ENCODE data around the gene LAMP5. TPM values are rescaled to one million over a fixed set of nuclear protein-coding genes. Genes with fewer than 3 reads are reported as not detected.

Gene LAMP5
- total RNA-seq, 1 experiment from 2014 or later = not detected

GRCh38 chr20:9496155-9496554, 18.2 kb upstream of the LAMP5 start:
- no peak for DNase-seq (ENCODE audit: low read depth)
- in situ Hi-C loops (cut with HindIII; ENCODE audit: low pct_unique_long_range_greater_than_20kb, low sequenced_read_pairs) = no loop called here

GRCh38 chr20:9498322-9498721, 16.1 kb upstream of the LAMP5 start:
- no peak for DNase-seq (ENCODE audit: low read depth)
- in situ Hi-C loops (cut with HindIII; ENCODE audit: low pct_unique_long_range_greater_than_20kb, low sequenced_read_pairs) = no loop called here

DNA sequence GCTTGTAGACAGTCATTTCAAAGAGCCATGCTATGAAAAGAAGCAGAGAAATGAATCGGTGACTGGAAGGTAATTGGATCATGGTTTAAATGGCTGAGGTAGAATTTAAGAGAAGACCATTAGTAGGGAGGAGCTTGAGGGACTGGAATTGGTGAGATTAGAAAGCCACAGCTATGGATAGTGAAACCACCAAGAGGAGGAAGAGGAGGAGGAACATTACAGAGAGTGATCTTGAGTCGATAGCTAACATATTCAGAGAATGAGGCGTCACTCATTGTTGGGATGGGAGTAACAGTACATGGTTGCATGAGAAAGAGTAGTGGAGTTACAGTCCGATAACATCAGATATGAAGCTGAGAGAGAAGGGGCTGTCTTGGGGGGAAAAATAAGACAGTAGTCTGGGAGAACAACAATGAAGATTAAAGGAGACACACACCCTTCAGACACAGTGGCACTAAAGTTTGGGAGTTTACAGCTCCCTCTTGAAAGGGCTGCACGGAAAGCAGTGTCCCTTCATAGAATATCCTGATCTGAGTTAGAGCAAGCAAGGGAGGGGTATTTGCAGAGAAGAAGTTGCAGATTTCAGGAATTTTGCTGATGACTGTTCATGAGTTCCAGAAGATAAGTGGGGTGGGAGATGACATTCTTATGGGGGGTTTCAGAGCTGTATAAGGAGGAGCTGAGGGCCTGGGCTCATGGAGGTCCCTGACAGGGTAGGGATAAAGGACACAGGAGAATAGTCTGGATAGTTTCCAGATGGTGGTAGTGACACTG, 15.1 kb upstream of the LAMP5 start:
- in situ Hi-C loops (cut with HindIII; ENCODE audit: low pct_unique_long_range_greater_than_20kb, low sequenced_read_pairs) = no loop called here
- no peak for DNase-seq (ENCODE audit: low read depth)

DNA sequence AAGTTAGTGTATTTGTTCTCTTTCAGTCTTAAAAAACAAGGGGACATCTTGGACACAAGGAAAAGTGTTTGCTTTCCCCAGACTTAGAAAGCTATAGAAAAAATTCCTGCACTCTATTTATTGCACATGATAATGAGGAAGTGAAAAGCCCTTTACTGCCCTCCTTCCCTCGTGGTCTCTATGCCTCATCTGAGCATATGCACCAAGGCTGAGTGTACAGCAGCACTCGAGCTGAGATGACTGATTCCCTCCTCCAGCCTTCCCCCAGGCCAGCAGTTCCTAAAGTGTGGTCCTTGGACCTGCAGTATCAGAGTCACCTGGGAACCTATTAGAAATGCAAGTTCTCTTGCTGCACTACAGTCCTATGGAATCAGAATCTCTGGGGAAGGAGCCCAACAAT, 14.3 kb upstream of the LAMP5 start:
- in situ Hi-C loops (cut with HindIII; ENCODE audit: low pct_unique_long_range_greater_than_20kb, low sequenced_read_pairs) = no loop called here
- no peak for DNase-seq (ENCODE audit: low read depth)

DNA sequence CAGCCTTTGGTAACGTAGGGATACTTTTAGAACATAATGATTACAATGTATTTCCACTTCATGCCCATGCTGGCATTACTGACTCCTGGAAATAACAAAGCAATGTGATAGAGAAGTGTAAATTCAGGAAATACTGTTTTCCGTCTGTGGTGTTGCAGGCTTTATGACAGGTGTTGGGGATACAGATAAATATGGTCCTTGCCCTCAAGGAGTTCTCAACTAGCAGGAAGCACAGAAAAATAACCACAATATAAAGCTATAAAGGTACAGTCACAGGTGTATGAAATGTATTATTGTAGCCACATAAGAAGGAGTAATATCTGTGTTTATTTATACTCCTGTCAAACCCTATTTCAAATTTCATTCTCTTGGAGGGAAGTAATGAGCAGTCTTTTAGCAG, 12.9 kb upstream of the LAMP5 start:
- no peak for DNase-seq (ENCODE audit: low read depth)
- in situ Hi-C loops (cut with HindIII; ENCODE audit: low pct_unique_long_range_greater_than_20kb, low sequenced_read_pairs) = no loop called here

DNA sequence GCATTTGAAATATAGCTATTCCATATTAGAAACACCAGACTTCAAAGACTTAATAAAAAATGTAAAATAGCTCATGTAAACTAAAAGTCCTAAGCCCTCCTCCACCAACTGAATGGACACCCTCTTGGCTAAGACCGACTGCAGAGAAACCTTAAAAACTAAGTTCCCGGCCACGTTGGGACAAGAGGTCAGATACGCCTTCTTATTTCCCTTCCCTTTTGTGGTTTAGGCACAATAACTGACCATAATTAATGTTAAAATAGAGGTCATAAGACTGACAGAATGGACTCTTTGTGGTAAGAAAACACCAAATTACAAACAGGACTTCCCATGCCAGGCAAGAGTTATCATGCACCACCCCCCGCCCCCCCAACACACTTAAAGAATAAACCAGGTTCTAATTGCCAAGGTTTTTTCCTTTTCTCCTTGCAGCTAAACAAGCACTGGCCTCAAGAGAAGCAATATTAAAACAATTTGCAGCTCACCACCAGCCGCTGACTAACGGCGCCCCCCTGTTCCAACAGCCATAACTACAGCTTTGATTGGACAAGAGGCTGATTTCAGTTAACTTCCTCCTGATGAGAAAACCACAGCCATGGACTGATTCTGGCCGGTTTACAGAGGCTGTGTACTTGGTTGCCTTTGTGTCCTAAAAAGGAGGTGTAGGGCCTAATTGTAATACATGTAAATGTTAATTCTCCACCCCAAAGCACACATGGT, 10.7 kb upstream of the LAMP5 start:
- no peak for DNase-seq (ENCODE audit: low read depth)
- in situ Hi-C loops (cut with HindIII; ENCODE audit: low pct_unique_long_range_greater_than_20kb, low sequenced_read_pairs) = no loop called here

DNA sequence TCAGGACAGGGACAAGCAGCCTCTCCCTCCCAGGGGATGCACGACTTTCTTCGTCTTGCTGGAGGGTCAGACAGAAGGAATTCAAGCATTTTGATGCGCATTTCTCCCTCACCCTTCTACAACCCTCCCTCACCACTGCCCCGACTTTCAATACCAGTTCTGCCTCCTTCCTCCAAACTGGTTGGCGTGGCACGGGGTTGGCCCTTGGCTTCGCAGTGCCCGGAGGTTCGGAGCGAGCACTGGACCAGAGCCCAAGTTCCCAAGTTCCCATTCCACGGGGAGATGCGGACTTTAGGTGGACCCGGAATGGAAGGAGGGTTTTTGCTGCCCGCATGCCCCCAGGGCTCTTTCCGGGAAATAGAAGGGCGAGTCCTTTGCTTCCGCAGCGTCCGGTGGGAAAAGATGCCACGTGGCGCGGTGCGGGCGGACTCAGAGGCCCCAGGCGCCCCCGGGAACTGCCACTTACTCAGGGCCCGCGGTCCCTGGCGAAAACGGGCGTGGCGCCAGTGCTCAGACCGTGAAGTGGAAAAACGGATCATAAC, 8.0 kb upstream of the LAMP5 start:
- in situ Hi-C loops (cut with HindIII; ENCODE audit: low pct_unique_long_range_greater_than_20kb, low sequenced_read_pairs) = no loop called here

GRCh38 chr20:9506964-9507369, 7.4 kb upstream of the LAMP5 start:
- no peak for DNase-seq (ENCODE audit: low read depth)
- in situ Hi-C loops (cut with HindIII; ENCODE audit: low pct_unique_long_range_greater_than_20kb, low sequenced_read_pairs) = no loop called here

More for the DNA sequence above, 8.0 kb upstream of the LAMP5 start:
- no peak for DNase-seq (ENCODE audit: low read depth)

DNA sequence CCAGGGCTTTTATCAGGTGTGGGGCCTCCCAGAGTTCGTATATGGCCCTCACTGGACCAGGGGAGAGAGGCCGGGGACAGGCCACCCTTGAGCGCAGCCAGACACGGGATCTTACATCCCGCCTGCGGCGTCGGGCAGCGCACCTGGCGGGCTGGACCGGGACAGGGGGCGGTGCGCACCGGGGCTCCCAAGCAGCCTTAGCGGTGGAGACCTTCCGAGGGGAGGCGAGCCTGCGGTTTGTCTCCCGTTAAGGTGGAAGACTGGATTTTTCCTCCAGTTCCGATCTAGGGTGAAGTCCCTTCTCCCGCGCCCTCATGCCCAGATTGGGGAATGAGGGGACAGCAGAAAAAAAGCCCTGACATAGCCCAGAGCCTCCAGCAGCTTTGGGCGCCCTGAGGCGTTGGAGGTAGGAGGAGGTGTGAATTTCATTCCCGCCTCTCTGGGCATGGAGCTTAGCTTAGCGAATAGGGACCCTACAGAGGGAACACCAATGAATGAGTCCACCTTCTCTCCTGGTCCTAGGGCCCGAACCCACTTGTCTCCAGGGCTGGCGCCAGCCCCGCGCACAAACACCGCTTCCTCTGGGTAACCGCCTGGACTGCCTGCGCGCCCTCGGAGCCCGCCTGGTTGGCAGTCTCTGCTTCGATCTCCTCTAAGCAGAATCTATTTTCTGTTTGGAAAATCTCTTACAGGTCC, 6.7 kb upstream of the LAMP5 start:
- in situ Hi-C loops (cut with HindIII; ENCODE audit: low pct_unique_long_range_greater_than_20kb, low sequenced_read_pairs) = no loop called here
- DNase-seq (ENCODE audit: low read depth) = no peak

DNA sequence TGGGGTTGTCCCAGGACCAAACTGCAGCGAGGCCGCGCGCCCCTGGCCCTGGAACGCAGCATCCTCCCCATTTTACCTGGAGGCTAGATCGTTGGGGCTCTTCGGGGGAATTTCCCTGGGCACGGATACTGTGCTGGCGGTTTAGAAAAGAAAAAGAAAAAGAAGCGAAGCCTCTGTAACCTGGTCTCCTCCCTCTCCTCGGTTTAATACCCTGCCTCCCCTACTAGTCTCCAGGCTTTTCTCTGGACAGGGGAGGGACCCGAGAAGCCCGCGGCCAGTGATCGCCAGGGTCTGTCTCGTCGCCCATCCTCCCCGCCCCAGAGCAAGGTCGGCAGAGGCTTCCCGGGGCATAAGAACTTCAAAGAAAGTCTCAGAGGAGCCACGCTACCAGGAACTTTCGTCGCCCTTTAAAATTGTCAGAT, 6.1 kb upstream of the LAMP5 start:
- DNase-seq (ENCODE audit: low read depth) = no peak
- in situ Hi-C loops (cut with HindIII; ENCODE audit: low pct_unique_long_range_greater_than_20kb, low sequenced_read_pairs) = no loop called here

DNA sequence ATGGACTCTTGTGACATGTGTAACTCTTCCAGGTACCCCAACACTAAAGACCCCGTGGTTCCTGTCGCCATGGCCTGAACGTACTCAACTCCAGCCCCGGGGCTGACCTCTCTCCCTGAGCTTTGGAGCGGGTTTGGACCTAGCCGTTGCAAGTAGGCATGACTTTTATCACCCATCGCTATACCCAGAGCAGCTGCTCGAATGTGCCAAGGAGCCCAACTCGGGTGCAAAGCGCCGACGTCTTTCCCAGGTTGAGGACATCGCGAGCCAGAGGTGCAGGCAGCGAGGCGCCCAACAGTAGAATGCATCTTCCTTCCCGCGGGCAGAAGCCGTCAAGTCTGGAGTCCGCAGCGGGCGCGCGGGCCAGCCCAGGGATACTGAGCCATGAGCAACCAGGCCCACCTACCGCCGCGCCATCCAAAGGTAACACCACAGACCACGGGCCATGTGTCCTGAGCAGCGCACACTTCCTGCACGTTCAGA, 5.7 kb upstream of the LAMP5 start:
- no peak for DNase-seq (ENCODE audit: low read depth)
- in situ Hi-C loops (cut with HindIII; ENCODE audit: low pct_unique_long_range_greater_than_20kb, low sequenced_read_pairs) = no loop called here

- DNase-seq (ENCODE audit: low read depth) = no peak
- in situ Hi-C loops (cut with HindIII; ENCODE audit: low pct_unique_long_range_greater_than_20kb, low sequenced_read_pairs) = no loop called here
Measured at GRCh38 chr20:9509246-9509645, 5.1 kb upstream of the LAMP5 start.

- in situ Hi-C loops (cut with HindIII; ENCODE audit: low pct_unique_long_range_greater_than_20kb, low sequenced_read_pairs) = no loop called here
Measured at GRCh38 chr20:9510911-9511310, 3.5 kb upstream of the LAMP5 start.

GRCh38 chr20:9514072-9514460, 324 bp upstream of the LAMP5 start:
- in situ Hi-C loops (cut with HindIII; ENCODE audit: low pct_unique_long_range_greater_than_20kb, low sequenced_read_pairs) = no loop called here
- no peak for DNase-seq (ENCODE audit: low read depth)

More at GRCh38 chr20:9510911-9511310, 3.5 kb upstream of the LAMP5 start:
- no peak for DNase-seq (ENCODE audit: low read depth)

GRCh38 chr20:9515214-9515585, 810 bp downstream of the LAMP5 start:
- DNase-seq (ENCODE audit: low read depth) = no peak
- in situ Hi-C loops (cut with HindIII; ENCODE audit: low pct_unique_long_range_greater_than_20kb, low sequenced_read_pairs) = no loop called here

DNA sequence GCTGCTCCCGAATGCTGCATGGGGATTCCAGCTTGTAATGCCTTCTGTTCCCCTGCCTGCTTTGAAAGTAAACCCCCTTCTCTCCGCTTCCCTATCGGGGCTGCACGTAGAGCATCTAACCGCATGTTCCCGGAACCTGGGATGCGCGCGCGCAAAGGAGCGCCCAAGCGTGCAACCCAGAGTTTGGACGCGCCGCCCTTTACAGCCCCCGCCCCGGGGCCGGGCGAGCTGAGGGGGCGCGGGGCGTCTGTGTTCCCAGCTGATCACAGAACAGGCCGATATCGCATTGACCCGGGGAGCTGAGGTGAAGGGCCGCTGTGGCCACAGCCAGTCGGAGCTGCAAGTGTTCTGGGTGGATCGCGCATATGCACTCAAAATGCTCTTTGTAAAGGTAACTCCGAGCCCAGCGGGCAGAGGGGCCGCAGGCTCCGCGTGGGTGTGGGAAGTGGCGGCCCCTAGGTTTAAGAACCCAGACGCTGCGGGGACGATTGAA, 1.4 kb downstream of the LAMP5 start:
- in situ Hi-C loops (cut with HindIII; ENCODE audit: low pct_unique_long_range_greater_than_20kb, low sequenced_read_pairs) = no loop called here
- DNase-seq (ENCODE audit: low read depth) = no peak

DNA sequence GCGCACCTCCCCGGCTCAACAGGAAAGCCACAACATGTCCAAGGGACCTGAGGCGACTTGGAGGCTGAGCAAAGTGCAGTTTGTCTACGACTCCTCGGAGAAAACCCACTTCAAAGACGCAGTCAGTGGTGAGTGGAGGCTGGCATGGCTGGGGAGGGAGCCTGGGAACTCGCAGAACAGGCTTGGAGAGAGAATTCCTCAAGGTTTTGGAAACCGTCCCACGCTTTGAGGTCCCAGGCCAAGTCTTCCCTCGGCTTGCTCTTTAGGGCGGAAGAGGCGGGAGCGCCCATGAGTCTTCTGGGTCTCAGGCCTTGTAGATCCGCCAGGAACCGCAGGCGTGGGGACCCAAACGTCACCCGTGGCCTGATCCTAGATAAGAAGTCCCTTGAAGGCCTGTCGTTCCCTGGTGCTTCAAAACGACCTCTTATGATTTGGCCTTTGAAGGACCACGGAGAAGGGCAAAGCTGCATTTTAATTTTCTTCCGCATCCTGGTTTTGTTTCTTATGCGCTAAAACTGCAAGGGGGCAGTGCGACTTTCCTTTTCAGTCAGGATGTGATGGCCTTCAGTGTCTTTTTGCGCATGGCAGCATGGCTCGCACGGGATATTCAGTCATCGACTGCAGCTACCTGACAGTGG, 2.0 kb downstream of the LAMP5 start:
- in situ Hi-C loops (cut with HindIII; ENCODE audit: low pct_unique_long_range_greater_than_20kb, low sequenced_read_pairs) = no loop called here
- no peak for DNase-seq (ENCODE audit: low read depth)
